Endodermal cell (in vitro differentiated cells): ENCODE measurements around the gene LARP1. TPM values are rescaled to one million over a fixed set of nuclear protein-coding genes. Genes with fewer than 3 reads are reported as not detected.

Experiments used
- DNase-seq: peaks from one replicate; pipeline ENCODE4 v3.0.0-alpha.2; 2017
- H3K27ac ChIP-seq: 2 replicates; pipeline ENCODE4 v1.5.1; 2013; ENCODE audit warnings: mild to moderate bottlenecking, low read depth, low read length, moderate library complexity
- H3K27me3 ChIP-seq: 2 replicates; pipeline ENCODE4 v1.6.1; 2013; ENCODE audit warnings: mild to moderate bottlenecking, low read length, moderate library complexity; ENCODE audit not compliant: insufficient read depth, control insufficient read depth, poor library complexity, severe bottlenecking
- H3K36me3 ChIP-seq: 2 replicates; pipeline ENCODE4 v1.7.0; 2013; ENCODE audit warnings: mild to moderate bottlenecking, low read length, moderate library complexity; ENCODE audit not compliant: control insufficient read depth, insufficient read depth
- H3K4me1 ChIP-seq: one replicate; pipeline ENCODE4 v1.7.0; 2013; ENCODE audit warnings: low read length; ENCODE audit not compliant: control insufficient read depth, insufficient read depth
- H3K4me3 ChIP-seq: 2 replicates; pipeline ENCODE4 v1.5.1; 2013; ENCODE audit warnings: mild to moderate bottlenecking, low read length, moderate library complexity
- H3K9ac ChIP-seq: 2 replicates; pipeline ENCODE4 v1.6.1; 2013; ENCODE audit warnings: mild to moderate bottlenecking, low read length, moderate library complexity; ENCODE audit not compliant: poor library complexity, severe bottlenecking; ENCODE audit errors: extremely low read depth
- H3K9me3 ChIP-seq: 2 replicates; pipeline ENCODE4 v1.6.1; 2013; ENCODE audit warnings: mild to moderate bottlenecking, low read length, moderate library complexity; ENCODE audit not compliant: control insufficient read depth
- H3K27ac Mint-ChIP-seq: 2 replicates; pipeline ENCODE4 v1.8.0; 2020; ENCODE audit warnings: mixed read lengths
- H3K27me3 Mint-ChIP-seq: 2 replicates; pipeline ENCODE4 v1.8.0; 2021; ENCODE audit warnings: mild to moderate bottlenecking, mixed read lengths; ENCODE audit not compliant: insufficient read depth
- H3K36me3 Mint-ChIP-seq: 2 replicates; pipeline ENCODE4 v1.8.0; 2020; ENCODE audit warnings: low read depth, mixed read lengths
- H3K4me1 Mint-ChIP-seq: 2 replicates; pipeline ENCODE4 v1.8.0; 2020; ENCODE audit warnings: mixed read lengths
- H3K4me3 Mint-ChIP-seq: 2 replicates; pipeline ENCODE4 v1.8.0; 2020; ENCODE audit warnings: mild to moderate bottlenecking, moderate library complexity, mixed read lengths
- H3K9me3 Mint-ChIP-seq: 2 replicates; pipeline ENCODE4 v1.8.0; 2020; ENCODE audit warnings: mild to moderate bottlenecking, mixed read lengths
- WGBS, 2 experiments: methylation state at CpG; one replicate each; pipeline versions ENCODE4 v1.1.5 to v1.1.7; 2013; ENCODE audit warnings: missing lambda C conversion rate in 2 of 2, mixed read lengths in 1 of 2; ENCODE audit not compliant: insufficient coverage in 1 of 2, insufficient read length in 1 of 2; 5-methylcytosine and 5-hydroxymethylcytosine counted together
- total RNA-seq, 2 donors: library from RNA; stranded (reverse); fragmentation: NEBNext Ultra II Directional in 1 of 2; extraction: Animal tissue kit (Norgen Biotek cat#: 25700) in 1 of 2; gene quantifications; 2 replicates in 1 of 2; 3 replicates in 1 of 2; pipeline ENCODE4 v1.2.1, GENCODE V29; 2021
- TF ChIP-seq, protein P1 (sequence below): fragments of 200-600 bp; sonication (generic); conservative IDR thresholded peaks from 2 replicates; pipeline ENCODE4 v1.5.0; 2021; ENCODE audit warnings: antibody characterized with exemption, mild to moderate bottlenecking

Gene LARP1
- total RNA-seq, 2 donors from 2014 or later: 193 to 273 TPM

DNA sequence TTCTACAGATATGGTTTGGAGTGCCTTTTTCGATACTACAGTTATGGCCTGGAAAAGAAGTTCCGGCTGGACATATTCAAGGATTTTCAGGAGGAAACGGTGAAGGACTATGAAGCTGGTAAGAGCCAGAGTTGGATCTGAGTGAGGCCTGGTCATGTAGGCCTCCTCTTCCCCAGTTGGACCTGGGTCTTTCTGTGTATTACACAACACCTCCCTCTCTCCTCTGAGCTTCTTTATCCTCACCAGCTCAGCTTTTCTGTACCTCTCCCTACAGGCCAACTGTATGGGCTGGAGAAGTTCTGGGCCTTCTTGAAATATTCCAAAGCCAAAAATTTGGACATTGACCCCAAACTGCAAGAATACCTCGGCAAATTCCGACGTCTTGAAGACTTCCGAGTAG, 56.1 kb downstream of the LARP1 start:
- Mint-ChIP-seq H3K36me3 (peaks cover 82% of the 10 kb centered on the region), H3K27ac (peak overlapping the region; percentile 27), H3K4me1 (peaks cover 12% of the 10 kb centered on the region), H3K4me3 (no peak overlapping the region), H3K27me3 (no peaks in the 10 kb centered on the region), H3K9me3 (no peaks in the 10 kb centered on the region)
- peaks cover 9% of the 10 kb centered on the region for H3K4me1 ChIP-seq
- H3K36me3 ChIP-seq: peaks cover 92% of the 10 kb centered on the region
- no peak overlapping the region for H3K27ac ChIP-seq
- WGBS, 2 experiments: 94 to 95% methylated on average over 7 of the region's 7 CpGs
- no peak overlapping the region for H3K4me3 ChIP-seq
- no peaks in the 10 kb centered on the region for H3K9me3 ChIP-seq
- no peaks in the 10 kb centered on the region for H3K27me3 ChIP-seq
- DNase-seq: no peak
- TF ChIP-seq, protein P1, sequence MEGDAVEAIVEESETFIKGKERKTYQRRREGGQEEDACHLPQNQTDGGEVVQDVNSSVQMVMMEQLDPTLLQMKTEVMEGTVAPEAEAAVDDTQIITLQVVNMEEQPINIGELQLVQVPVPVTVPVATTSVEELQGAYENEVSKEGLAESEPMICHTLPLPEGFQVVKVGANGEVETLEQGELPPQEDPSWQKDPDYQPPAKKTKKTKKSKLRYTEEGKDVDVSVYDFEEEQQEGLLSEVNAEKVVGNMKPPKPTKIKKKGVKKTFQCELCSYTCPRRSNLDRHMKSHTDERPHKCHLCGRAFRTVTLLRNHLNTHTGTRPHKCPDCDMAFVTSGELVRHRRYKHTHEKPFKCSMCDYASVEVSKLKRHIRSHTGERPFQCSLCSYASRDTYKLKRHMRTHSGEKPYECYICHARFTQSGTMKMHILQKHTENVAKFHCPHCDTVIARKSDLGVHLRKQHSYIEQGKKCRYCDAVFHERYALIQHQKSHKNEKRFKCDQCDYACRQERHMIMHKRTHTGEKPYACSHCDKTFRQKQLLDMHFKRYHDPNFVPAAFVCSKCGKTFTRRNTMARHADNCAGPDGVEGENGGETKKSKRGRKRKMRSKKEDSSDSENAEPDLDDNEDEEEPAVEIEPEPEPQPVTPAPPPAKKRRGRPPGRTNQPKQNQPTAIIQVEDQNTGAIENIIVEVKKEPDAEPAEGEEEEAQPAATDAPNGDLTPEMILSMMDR: no peak
- H3K9ac ChIP-seq: no peak overlapping the region

DNA sequence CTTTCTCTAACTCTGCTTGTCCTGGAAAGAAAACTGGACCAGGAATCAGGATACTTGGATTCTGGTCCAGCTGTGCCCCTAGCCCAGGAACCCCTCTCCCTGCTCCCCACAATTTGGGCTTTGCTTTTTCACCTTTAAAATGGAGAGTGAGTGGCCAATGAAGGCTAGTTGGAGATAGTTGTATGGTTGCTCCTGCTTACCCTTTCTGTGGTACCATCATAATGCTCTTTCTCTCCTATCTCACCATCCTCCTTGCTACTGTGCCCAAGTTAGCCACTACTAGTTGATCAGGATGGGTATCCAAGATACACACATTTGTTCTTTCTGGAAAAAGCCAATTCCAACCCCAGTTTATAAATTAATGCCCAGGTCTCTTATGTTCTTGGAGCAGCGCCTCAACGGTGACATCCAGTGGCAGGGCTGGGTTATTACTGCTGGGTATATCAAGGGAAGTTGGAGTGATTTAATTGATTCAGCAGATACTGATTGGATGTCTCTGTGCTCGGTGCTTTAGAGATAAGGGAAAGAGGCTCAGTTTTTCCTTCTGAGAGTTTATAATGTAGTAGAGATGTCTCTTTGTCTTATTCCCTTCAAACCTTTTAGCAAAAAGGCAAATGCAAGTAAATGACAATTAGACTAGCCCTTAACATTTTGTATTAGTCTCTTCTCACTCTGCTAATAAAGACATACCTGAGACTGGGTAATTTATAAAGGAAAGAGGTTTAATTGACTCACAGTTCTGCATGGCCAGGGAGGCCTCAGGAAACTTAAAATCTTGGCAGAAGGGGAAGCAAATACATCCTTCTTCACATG, 56.7 kb downstream of the LARP1 start:
- H3K27ac ChIP-seq: no peak overlapping the region

DNA sequence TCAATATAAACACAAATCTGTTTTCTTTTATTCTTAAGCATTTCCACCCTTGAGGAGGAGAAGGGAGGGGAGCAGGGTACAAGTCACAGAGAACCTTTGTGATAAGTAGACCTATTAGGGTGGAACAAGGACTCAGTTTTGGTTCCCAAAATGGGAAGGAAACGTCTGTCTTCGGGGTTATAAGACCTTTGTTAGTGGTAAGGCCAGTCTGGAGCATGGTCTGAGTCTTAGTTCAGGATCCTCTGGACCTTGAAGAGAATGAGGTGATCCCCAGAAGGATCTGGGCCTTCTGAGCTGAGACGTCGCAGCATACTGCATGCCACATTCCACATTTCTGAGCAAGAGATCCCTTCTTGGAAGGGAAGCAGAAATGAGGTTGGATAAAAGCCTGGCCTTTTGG, 58.0 kb downstream of the LARP1 start:
- Mint-ChIP-seq H3K9me3 (no peaks in the 10 kb centered on the region), H3K36me3 (peaks cover 84% of the 10 kb centered on the region), H3K27ac (no peak overlapping the region), H3K4me1 (peaks cover 25% of the 10 kb centered on the region), H3K27me3 (no peaks in the 10 kb centered on the region), H3K4me3 (no peak overlapping the region)
- H3K9ac ChIP-seq: no peak overlapping the region
- TF ChIP-seq, protein P1: no peak
- H3K4me1 ChIP-seq: peaks cover 10% of the 10 kb centered on the region
- peaks cover 89% of the 10 kb centered on the region for H3K36me3 ChIP-seq
- DNase-seq: no peak
- H3K9me3 ChIP-seq: no peaks in the 10 kb centered on the region
- no peaks in the 10 kb centered on the region for H3K27me3 ChIP-seq
- WGBS, 2 experiments: 95 to 99% methylated on average over 4 of the region's 4 CpGs
- H3K27ac ChIP-seq: no peak overlapping the region
- H3K4me3 ChIP-seq: no peak overlapping the region

More for the DNA sequence above, 56.7 kb downstream of the LARP1 start:
- Mint-ChIP-seq H3K27me3 (no peaks in the 10 kb centered on the region), H3K4me3 (no peak overlapping the region), H3K36me3 (peaks cover 82% of the 10 kb centered on the region), H3K9me3 (no peaks in the 10 kb centered on the region), H3K27ac (peak overlapping the region; percentile 58), H3K4me1 (peaks cover 18% of the 10 kb centered on the region)
- no peaks in the 10 kb centered on the region for H3K9me3 ChIP-seq
- peaks cover 10% of the 10 kb centered on the region for H3K4me1 ChIP-seq
- H3K9ac ChIP-seq: no peak overlapping the region
- no peaks in the 10 kb centered on the region for H3K27me3 ChIP-seq
- peaks cover 91% of the 10 kb centered on the region for H3K36me3 ChIP-seq
- H3K4me3 ChIP-seq: no peak overlapping the region
- 65 to 79% methylated on average over 2 to 3 of the region's 3 CpGs for WGBS, 2 experiments
- peak; percentile 84 for DNase-seq
- TF ChIP-seq, protein P1: peak; percentile 95
